ENCODE data around the gene CBX4. TPM values are rescaled to one million over a fixed set of nuclear protein-coding genes. Genes with fewer than 3 reads are reported as not detected.

The CBX4 gene
- total RNA-seq, 1 experiment from 2014 or later = 3.3 TPM

- TF ChIP-seq HMGXB4 (CRISPR knock-in tag; IDR thresholded peaks at IDR 0.05) (no peak), GABPB1 (CRISPR knock-in tag; IDR thresholded peaks at IDR 0.05) (no peak), ZNF425 (CRISPR knock-in tag; conservative IDR thresholded peaks at IDR 0.05) (no peak), RORB (CRISPR knock-in tag; IDR thresholded peaks at IDR 0.05) (no peak), USF2 (CRISPR knock-in tag; IDR thresholded peaks at IDR 0.05) (no peak)
Observed at GRCh38 chr17:79784353-79785016, 54.8 kb downstream of the CBX4 start (continued).

GRCh38 chr17:79783891-79784290 is 55.3 kb downstream of the CBX4 start:
- POLR2A ChIA-PET = interaction anchor here (0.9 kb wide), 1 partner anchor 10 kb away, joined by 3 read pairs; no protein-coding TSS in a partner anchor

More at GRCh38 chr17:79783891-79784290, 55.3 kb downstream of the CBX4 start:
- no peak for ATAC-seq
- Mint-ChIP-seq H3K27ac (no peak overlapping the region), H3K27me3 (ENCODE audit: low read depth) (peaks cover 26% of the 10 kb centered on the region), H3K4me1 (peaks cover 56% of the 10 kb centered on the region), H3K36me3 (peaks cover 48% of the 10 kb centered on the region), H3K4me3 (no peak overlapping the region), H3K9me3 (no peaks in the 10 kb centered on the region)
- CTCF ChIA-PET = interaction anchor here (1.0 kb wide), 2 partner anchors 38 to 75 kb away, joined by 3 read pairs; no protein-coding TSS in a partner anchor
- TF ChIP-seq ZNF671 (CRISPR knock-in tag; IDR thresholded peaks at IDR 0.05) (no peak), ERG (CRISPR knock-in tag; IDR thresholded peaks at IDR 0.05) (no peak), CBFB (CRISPR knock-in tag; IDR thresholded peaks at IDR 0.05; ENCODE audit: low read depth) (no peak), SMAD3 (CRISPR knock-in tag; IDR thresholded peaks at IDR 0.05; ENCODE audit: borderline replicate concordance) (no peak), SOX15 (CRISPR knock-in tag; IDR thresholded peaks at IDR 0.05) (no peak), ZNF138 (CRISPR knock-in tag; conservative IDR thresholded peaks at IDR 0.05) (no peak), E2F5 (CRISPR knock-in tag; IDR thresholded peaks at IDR 0.05) (no peak), HMGA2 (CRISPR knock-in tag; IDR thresholded peaks at IDR 0.05) (no peak), SMAD4 (CRISPR knock-in tag; IDR thresholded peaks at IDR 0.05) (no peak), ZNF281 (CRISPR knock-in tag; IDR thresholded peaks at IDR 0.05) (no peak), MXD4 (CRISPR knock-in tag; IDR thresholded peaks at IDR 0.05; ENCODE audit: borderline replicate concordance) (no peak), AFF4 (CRISPR knock-in tag; IDR thresholded peaks at IDR 0.05; ENCODE audit: borderline replicate concordance) (no peak), ATF3 (CRISPR knock-in tag; conservative IDR thresholded peaks at IDR 0.05) (no peak), TP53 (CRISPR knock-in tag; IDR thresholded peaks at IDR 0.05) (no peak), HMGXB4 (CRISPR knock-in tag; IDR thresholded peaks at IDR 0.05) (no peak)
- DNase-seq (ENCODE audit: low spot score) = no peak

Measured in WTC11 (cell line).